RWPE2 (cell line): ENCODE measurements around the gene TRAF3IP1.

Experiments used
- ATAC-seq: fragments of 200-7000 bp; cut with Tn5 transposase; 3 replicates; pipeline ENCODE4 v1.9.1; 2021; ENCODE audit warnings: low read depth
- DNase-seq: peaks from one replicate; pipeline ENCODE4 v3.0.0-alpha.2; 2020; ENCODE audit warnings: low spot score
- H3K27ac ChIP-seq: fragments of 450-650 bp; 2 replicates; pipeline ENCODE4 v1.5.1; 2017; ENCODE audit warnings: mild to moderate bottlenecking; ENCODE audit not compliant: poor library complexity, severe bottlenecking
- H3K27me3 ChIP-seq: fragments of 250-450 bp; sonication (Bioruptor Pico); 2 replicates; pipeline ENCODE4 v1.5.1; 2021; ENCODE audit warnings: mild to moderate bottlenecking, moderate library complexity; ENCODE audit not compliant: insufficient read depth, poor library complexity, severe bottlenecking
- H3K36me3 ChIP-seq: fragments of 250-450 bp; sonication (Bioruptor Pico); 2 replicates; pipeline ENCODE4 v1.5.1; 2020; ENCODE audit warnings: low read depth, mild to moderate bottlenecking, moderate library complexity
- H3K4me1 ChIP-seq: fragments of 250-450 bp; sonication (Bioruptor Pico); 2 replicates; pipeline ENCODE4 v1.5.1; 2021; ENCODE audit warnings: mild to moderate bottlenecking, moderate library complexity; ENCODE audit not compliant: insufficient read depth, poor library complexity, severe bottlenecking
- H3K4me3 ChIP-seq: fragments of 250-450 bp; sonication (Bioruptor Pico); 2 replicates; pipeline ENCODE4 v1.5.1; 2021; ENCODE audit warnings: mild to moderate bottlenecking, moderate library complexity; ENCODE audit not compliant: severe bottlenecking
- H3K9me3 ChIP-seq: fragments of 250-450 bp; sonication (Bioruptor Pico); 2 replicates; pipeline ENCODE4 v1.5.1; 2021; ENCODE audit warnings: mild to moderate bottlenecking, moderate library complexity; ENCODE audit not compliant: severe bottlenecking
- TF ChIP-seq, protein P1 (sequence below): fragments of 450-650 bp; IDR thresholded peaks from one replicate; pipeline ENCODE4 v1.5.1; 2017; ENCODE audit warnings: mild to moderate bottlenecking, moderate library complexity; ENCODE audit not compliant: poor library complexity, severe bottlenecking

TRAF3IP1 gene

DNA sequence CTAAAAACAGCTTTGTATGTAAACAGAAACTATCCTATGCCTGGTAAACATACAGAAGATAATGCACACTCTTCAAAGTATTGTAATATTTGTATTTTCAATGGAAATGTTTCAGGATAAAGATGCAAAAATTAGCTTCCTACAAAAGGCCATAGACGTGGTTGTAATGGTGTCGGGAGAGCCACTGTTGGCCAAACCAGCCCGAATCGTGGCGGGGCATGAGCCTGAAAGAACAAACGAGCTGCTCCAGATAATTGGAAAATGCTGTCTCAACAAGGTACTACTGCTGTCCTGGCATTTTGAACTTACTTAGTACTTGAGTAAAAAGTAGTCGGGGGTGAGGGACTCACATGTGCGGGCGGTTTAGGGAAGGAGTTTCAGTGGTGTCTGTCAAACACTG lies 5.4 kb downstream of the TRAF3IP1 start:
- no peaks in the 10 kb centered on the region for H3K4me1 ChIP-seq
- DNase-seq: no peak
- TF ChIP-seq, protein P1, sequence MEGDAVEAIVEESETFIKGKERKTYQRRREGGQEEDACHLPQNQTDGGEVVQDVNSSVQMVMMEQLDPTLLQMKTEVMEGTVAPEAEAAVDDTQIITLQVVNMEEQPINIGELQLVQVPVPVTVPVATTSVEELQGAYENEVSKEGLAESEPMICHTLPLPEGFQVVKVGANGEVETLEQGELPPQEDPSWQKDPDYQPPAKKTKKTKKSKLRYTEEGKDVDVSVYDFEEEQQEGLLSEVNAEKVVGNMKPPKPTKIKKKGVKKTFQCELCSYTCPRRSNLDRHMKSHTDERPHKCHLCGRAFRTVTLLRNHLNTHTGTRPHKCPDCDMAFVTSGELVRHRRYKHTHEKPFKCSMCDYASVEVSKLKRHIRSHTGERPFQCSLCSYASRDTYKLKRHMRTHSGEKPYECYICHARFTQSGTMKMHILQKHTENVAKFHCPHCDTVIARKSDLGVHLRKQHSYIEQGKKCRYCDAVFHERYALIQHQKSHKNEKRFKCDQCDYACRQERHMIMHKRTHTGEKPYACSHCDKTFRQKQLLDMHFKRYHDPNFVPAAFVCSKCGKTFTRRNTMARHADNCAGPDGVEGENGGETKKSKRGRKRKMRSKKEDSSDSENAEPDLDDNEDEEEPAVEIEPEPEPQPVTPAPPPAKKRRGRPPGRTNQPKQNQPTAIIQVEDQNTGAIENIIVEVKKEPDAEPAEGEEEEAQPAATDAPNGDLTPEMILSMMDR: no peak
- peaks cover 42% of the 10 kb centered on the region for H3K36me3 ChIP-seq
- H3K27ac ChIP-seq: no peak overlapping the region
- H3K4me3 ChIP-seq: no peak overlapping the region
- no peak for ATAC-seq
- H3K27me3 ChIP-seq: no peaks in the 10 kb centered on the region
- H3K9me3 ChIP-seq: no peaks in the 10 kb centered on the region

DNA sequence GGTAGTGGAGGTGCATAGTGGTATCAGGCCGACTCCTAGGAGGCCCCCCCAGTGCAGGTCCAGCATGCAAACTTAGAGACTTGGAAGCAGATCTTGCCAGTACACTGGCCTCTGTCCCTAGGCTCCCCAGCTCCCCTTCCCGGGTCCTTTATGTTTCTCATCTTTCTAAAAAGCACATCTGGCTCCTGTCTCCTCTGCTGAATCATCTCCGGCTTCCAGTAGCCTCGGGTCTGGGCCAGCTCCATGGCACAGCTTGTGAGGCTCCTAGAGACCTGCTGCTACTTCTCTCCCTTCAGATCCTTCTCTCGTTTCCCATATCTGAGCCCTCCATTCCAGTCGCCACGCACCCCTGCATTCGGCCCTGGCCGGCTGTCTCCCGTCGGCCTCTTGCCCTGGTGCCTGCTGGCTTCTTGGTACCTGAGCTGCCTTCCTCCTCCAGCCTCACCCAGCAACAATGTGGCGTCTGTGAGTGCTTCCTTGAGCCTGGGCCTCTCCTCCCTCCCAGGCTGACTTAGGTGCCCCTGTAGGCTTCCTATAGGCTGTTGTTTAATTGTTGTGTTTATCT lies 6.6 kb downstream of the TRAF3IP1 start:
- Histone ChIP-seq H3K9me3 (no peaks in the 10 kb centered on the region), H3K4me1 (no peaks in the 10 kb centered on the region), H3K4me3 (no peak overlapping the region), H3K27ac (no peak overlapping the region), H3K27me3 (no peaks in the 10 kb centered on the region), H3K36me3 (peaks cover 42% of the 10 kb centered on the region)
- DNase-seq (no peak), ATAC-seq (no peak)
- TF ChIP-seq, protein P1: no peak

DNA sequence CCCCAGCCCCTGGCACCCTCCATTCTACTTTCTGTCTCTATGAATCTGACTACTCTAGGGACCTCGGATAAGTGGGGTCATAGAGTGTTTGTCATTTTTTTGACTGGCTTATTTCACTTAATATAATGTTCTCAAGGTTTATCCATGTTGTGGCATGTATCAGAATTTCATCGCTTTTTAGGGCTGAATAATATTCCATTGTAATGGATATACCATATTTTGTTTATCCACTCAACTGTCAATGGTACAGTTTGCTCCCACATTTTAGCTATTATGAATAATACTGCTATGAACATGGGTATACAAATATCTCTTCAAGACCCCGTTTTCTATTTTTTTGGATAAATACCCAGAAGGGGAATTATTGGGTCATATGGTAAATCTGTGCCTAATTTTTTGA lies 7.4 kb downstream of the TRAF3IP1 start:
- no peak overlapping the region for H3K4me3 ChIP-seq
- ATAC-seq (no peak), DNase-seq (no peak)
- H3K27ac ChIP-seq: no peak overlapping the region
- no peaks in the 10 kb centered on the region for H3K27me3 ChIP-seq
- H3K36me3 ChIP-seq: peaks cover 42% of the 10 kb centered on the region
- H3K4me1 ChIP-seq: no peaks in the 10 kb centered on the region
- TF ChIP-seq, protein P1: no peak
- H3K9me3 ChIP-seq: no peaks in the 10 kb centered on the region

DNA sequence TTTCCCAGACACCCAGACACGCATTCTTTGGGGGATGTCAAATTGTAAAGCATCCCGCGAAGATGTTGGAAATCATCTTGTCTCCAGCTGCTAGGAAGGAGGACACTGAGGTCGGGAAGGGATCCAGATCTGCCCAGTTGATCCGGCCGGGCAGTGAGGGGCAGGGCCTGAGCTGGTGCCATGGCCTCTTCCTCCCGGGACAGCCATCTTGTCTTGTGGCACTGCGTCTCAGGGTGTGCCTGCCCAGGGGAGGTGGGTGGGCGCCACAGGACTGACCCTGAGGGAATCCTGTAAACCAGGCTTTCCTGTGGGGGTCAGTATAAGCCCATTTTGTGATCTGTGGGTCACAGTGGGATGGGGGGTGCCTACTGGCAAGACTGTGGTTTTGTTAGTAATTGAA lies 10.1 kb downstream of the TRAF3IP1 start:
- ATAC-seq (no peak), DNase-seq (peak; percentile 34)
- no peak overlapping the region for H3K4me3 ChIP-seq
- H3K4me1 ChIP-seq: no peaks in the 10 kb centered on the region
- H3K9me3 ChIP-seq: no peaks in the 10 kb centered on the region
- no peaks in the 10 kb centered on the region for H3K27me3 ChIP-seq
- TF ChIP-seq, protein P1: no peak
- H3K27ac ChIP-seq: no peak overlapping the region
- peaks cover 40% of the 10 kb centered on the region for H3K36me3 ChIP-seq

DNA sequence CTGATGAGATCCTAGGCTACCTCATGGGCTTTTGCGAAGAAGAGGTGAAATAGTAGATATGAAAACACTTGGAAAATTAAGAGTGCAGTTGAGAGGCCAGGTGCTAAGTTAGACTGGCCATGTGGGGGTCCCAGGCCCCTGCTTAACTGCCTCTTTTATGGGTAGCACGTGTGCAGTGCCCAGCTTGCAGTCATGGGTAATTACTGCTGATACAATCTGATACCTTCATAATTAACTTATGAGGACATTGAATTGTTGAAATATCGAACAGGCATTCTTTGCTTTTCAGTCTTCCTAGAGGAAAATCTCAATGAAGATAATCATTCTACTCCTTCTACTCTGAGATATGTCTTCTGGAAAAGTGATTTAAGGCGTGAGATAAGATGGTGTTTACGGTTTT lies 11.6 kb downstream of the TRAF3IP1 start:
- Histone ChIP-seq H3K27ac (no peak overlapping the region), H3K9me3 (no peaks in the 10 kb centered on the region), H3K27me3 (no peaks in the 10 kb centered on the region), H3K36me3 (peaks cover 44% of the 10 kb centered on the region), H3K4me1 (no peaks in the 10 kb centered on the region), H3K4me3 (no peak overlapping the region)
- TF ChIP-seq, protein P1: no peak
- ATAC-seq: no peak
- no peak for DNase-seq
